ENCODE data around the gene ZBTB20.

DNA sequence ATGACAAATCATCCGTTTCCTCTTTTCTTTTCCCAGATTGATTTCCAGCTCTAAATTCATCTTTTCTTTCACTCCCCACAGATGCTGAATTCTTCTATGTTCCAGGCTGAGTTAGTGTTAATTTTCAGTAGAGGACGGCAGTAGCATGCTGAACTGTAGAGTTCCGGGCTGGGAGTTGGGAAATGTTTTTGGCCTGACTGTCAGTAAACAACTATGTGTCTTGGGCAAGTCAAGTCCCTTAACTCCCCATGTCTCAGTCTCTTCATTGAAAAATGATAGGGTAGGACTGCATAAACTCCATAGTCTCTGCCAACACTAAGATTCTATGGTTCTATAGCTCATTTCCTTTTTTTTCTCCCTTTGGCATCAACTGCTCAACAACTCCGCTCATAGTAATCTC is 519.3 kb downstream of the ZBTB20 start:
- TF ChIP-seq, protein P1, sequence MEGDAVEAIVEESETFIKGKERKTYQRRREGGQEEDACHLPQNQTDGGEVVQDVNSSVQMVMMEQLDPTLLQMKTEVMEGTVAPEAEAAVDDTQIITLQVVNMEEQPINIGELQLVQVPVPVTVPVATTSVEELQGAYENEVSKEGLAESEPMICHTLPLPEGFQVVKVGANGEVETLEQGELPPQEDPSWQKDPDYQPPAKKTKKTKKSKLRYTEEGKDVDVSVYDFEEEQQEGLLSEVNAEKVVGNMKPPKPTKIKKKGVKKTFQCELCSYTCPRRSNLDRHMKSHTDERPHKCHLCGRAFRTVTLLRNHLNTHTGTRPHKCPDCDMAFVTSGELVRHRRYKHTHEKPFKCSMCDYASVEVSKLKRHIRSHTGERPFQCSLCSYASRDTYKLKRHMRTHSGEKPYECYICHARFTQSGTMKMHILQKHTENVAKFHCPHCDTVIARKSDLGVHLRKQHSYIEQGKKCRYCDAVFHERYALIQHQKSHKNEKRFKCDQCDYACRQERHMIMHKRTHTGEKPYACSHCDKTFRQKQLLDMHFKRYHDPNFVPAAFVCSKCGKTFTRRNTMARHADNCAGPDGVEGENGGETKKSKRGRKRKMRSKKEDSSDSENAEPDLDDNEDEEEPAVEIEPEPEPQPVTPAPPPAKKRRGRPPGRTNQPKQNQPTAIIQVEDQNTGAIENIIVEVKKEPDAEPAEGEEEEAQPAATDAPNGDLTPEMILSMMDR (conservative IDR thresholded peaks at IDR 0.05) = no peak
- TF ChIP-seq EZH2 (IDR thresholded peaks at IDR 0.05; ENCODE audit: low read depth) = no peak

Data from PC-9 (cell line).